NCI-H526 (cell line): ENCODE data around the gene REC114.

Experiments used
- DNase-seq, 2 experiments: peaks; one replicate each; lab custom pipeline; 2025; lab: John Stamatoyannopoulos, UW

REC114 gene

DNA sequence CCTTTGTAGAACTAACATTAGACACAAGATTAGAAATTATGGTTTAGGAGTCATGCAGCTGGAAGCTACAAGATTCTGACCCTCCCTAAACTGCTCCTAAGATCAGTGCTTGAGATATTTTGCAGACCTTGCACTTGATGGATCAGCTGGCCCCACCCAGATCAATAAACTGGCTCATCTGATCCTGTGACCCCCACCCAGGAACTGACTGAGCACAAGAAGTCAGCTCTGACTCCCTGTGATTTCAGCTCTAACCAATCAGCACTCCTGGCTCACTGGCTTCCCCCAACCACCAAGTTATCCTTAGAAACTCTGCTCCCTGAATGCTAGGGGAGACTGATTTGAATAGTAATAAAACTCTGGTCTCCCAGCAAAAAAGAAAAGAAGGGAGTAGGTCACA, 134.6 kb downstream of the REC114 start:
- DNase-seq = peak in 1 of 2 experiments; percentile 16

DNA sequence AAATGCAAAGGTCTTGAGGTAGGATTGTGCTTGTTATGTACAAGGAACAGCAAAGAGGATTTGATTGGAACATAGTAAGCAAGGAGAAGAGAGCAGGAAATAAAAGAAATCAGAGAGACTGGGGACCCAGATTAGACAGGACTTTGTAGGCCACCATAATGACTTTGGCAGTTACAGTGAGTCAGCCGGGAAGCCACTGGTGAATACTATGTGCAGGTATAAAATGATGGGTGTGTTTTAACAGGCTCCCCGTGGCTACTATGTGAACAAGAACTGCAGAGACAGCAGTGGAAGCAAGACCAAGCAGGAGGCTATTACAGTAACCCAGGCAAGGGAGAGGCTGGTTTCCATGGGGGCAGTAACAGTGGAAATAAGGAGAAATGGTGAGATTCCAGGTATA, 135.1 kb downstream of the REC114 start:
- DNase-seq = no peak

DNA sequence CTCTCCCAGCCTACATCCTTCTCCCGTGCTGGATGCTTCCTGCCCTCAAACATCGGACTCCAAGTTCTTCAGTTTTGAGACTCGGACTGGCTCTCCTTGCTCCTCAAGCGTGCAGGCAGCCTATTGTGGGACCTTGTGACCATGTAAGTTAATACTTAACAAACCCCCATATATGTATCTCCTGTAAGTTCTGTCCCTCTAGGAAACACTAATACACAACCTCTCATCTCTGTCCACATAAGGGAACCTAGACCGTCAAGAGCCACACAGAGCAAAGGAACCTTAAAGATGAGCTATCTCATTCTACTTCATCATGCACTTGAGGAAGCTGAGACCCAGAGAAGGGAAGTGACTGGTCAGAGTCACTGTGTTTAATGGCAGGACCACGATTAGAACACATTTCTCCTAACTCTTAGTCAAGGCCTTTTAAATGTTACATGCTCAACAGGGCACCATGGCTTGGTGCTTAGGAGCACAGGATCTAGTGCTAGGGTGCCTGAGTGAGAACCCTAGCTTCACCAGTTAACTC, 140.0 kb downstream of the REC114 start:
- DNase-seq = no peak

DNA sequence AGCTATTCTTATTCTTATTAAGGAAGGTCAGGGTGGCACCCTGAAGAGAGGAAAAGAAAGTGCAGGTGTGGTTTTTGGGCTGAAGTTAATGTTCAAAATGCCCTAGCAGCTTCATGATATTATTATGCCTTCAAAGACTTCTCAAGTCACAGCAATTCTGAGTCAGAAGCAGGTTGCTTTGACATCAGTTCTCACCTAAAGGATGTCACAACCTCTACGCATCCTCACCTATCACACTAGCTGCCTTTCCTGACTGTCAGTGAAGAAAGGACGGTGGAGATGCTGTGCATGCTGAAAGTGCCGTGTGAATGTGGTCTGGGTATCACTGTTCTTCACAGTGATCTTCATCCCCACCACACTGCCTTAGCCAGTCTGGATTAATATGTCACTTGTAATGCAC, 140.6 kb downstream of the REC114 start:
- DNase-seq = no peak

DNA sequence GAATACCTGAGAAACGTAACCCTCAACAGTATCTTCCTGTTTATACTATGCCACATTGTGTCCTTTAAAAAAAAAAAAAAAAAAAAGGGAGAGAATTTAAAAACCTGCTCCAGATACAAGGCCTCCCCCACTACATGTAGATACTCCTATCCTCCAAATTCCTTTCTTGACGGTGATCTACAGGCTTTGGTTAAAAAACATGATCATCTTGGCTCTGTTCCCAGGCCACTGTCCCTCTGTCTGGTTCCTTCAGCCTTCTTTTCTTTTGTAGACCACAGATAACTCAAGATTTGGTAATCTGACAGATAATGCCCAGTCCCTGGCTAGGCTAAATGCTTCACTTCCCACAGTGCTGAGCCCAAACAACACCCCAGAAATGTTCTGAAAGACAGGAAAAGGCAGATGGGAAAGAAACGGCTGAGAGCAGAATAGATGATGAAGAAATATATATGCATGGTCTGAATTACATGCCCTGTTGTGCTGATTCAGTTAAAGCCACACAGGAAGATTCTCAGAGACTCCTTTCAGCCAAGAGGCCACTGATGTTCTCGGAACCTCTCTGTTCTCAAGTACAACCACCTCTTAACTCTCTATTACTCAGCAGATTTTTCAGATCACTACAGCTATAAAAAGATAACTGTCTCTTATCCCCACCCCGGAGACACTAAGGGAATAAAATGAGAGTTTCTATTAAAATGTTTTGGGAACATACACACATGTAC, 141.9 kb downstream of the REC114 start:
- no peak for DNase-seq

DNA sequence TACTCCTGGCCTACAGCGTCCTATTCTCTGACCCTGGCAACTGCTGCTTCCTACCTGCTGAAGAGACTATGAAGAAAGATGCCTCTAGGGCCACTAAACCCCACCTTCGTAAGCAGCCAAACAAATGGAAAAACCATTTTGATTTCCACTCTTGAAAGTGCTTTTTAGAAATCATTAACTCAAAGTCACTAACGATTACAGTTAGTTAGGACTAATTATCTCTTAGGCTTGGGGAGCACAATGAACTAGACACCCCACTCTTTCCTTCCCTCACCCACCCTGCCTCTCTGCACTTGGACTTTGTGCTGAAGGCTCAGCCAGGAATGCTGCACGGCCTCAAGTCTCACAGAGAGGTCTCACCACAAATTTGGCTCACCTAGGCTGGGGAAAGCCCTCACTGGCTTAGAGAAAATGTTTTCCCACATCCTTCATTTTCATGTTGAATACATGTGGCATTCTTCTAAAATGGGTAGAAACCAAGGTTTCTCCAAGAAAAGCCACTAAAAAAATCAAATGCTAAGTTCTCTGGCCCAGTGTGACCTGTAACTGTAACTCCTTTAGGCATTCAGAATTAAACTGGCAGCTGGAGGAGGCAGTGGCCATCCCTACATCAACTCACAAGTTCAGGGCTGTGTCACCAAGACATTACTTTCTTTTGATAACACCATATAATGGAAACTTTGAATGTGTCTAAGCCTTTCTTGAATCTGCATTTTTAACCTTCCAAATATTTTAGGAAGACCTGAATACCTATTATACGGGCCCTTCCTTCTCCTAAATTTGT, 143.1 kb downstream of the REC114 start:
- DNase-seq = no peak

DNA sequence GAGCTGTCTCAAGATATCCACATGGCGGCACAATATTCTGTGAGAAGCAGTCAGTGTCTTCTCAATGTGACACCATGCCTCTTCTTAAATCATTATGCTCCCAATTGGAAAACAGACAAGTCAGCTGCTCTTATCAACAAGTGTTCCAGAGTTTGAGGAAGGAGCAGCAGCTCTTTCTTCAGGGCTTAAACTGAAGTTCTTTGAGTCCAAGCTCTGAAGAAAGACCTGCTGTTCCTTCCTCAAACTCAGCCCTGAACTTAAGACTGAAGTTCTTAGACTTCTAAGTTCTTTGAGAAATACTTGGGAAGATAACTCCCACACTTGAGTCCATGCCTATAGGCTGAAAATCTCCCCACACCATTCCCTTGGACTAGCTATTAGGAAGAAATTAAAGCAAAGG, 146.8 kb downstream of the REC114 start:
- DNase-seq = no peak

DNA sequence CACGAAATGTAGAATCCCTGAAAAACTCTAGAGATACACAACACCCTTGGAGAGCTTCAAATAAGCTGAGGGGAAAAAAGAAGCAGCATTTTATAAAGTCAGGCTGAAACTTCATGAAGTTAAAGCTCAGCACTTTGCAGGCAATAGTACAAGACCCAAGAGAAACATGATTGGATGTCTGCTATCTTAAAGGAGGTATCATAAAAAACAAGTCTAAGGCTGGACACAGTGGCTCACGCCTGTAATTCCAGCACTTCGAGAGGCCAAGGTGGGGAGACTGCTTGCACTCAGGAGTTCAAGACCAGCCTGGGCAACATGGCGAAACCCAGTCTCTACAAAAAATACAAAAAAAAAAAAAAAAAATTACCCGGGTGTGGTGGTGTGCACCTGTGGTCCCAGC, 147.3 kb downstream of the REC114 start:
- no peak for DNase-seq

DNA sequence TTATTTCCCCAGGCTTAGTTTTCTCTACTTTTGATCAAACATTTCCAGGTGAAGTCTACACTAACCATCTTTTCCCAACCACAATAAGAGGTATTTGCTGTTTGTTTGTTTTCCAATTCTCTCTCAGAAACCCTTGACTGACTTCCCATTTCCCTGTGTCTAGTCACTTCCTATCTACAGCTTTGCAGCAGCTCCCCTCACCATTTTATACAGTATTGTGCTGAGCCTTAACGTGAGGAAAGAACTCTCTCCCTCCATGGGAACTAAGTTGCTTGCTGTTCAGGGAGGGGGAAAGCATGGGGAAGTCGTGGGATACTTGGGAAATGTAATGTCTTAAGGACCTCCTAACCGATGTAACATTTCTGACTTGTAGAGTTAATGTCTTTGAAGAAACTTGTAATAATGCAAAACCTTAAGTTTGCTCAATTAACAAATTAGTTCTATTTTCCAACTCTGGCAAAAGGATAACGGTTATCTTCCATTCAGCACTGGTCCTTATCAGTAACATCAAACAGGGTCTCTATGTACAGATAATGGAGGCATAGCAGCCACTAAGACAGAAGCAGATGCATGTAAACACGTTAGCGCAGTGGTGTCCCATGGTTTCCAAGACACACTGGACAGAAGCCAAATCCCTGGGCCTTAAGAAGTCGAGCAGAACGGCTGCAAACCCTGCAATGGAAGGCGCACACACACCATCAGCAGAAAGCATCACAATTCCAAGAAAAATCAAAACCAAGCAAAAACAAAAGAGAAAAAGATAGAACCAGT, 150.5 kb downstream of the REC114 start:
- DNase-seq = no peak

DNA sequence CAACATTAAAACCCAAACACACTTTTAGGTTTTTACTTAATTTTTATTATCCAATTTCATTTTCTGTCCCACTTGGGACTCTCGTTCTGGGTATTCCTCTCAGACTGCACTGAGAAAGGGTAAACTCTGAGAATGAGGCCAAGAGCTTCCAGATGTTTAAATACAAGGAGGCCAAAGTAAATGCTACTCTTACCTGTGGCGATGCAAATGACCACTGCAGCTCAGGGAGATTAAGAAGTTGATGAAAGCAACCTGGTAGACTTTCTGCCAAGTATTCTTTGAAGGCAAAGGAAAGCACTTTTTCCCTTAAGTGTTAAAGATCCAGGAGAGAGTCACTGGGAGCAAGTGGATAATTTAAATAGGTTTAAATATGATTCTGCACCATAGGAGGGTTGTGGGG, 151.1 kb downstream of the REC114 start:
- DNase-seq = no peak

DNA sequence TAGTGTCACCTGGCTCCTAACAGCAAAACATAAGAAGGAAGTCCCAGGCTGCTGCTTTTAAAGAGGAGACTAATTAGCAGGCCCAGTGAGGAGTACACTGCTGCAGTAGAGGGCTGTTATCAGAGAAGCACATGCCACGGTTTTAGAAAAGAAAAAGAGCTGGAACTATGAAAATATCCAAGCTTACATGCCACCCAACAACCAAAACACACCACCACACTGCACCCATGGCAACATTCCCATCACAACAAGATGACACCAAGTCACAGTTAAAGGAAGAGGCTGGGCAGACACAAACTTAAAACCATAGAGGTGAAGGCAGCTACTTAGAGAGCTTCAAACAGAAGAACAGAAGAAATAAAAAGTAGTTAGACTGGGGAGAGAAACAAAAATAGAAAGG, 153.2 kb downstream of the REC114 start:
- no peak for DNase-seq

DNA sequence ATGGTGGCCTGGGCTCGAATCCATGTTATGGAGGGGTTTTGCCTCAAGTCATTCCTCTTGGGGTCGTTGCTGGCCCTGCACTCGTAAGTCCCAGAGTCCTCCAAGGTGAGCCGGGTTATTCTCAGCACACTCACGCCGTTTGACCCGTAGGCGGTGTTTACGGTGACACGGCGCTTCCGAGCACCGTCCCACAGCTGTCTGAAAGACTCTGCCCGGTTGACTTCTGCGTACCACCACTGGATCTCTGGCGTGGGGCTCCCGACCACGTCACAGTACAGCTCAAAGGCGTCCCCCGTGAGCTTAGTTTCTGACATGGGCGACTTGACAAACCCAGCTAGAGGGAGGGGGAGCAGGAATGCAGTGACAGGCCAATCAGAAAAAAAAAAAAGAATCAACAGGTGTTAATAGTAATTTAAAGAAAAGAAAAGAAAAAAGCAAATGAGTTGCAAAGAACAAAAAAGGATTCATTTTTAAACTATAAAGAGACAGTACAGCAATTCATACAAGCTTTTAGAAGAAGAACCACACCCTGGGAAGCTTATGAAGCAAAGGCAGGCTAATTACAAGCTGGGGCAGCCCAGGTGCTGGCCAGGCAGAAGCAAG, 154.2 kb downstream of the REC114 start:
- no peak for DNase-seq

DNA sequence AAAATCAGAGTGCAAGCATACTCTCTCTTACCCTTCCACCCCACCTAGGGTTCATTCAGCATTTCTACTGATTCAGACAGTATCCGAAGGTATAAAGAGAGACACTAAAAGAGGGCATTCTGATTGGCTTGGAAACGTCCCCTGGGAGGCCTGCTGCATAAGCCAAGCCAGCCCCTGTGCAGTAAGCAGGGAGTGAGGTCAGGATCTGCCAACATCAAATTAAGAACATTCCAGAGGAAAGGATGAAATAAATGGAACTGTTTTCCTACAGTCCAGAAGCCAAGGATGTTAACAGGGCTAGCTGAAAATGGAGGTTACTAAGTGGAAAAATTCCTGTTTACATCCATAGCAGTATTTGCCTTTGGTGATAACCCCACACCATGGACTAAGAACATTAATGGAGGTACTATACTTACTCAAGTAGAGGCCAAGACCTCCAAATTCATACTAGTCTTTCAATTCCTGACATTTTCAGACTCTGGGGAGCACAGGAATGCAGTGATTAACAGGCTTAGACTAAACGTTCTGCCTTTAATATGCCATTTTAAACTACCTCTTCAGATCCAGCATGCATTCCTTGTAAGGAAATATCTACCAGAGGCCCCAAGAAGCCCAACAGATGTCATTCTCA, 155.7 kb downstream of the REC114 start:
- no peak for DNase-seq

DNA sequence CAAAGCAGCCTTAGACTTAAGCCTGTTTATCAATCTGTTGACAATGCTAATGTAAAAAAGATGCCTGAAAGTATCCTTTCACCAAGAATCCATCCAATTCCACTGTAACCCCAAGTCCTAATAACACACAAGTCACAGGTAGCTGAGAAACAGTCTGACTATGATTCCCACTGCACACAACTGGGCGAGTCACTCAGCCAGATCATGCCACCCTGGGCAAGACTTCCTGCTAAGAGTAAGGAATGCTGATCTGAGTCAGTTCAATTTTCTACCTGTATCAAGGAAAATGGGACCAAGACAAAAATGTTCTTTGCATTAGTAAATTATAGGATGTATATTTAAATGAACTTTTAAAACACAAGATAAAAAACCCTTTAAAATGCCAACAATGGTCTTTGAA, 157.0 kb downstream of the REC114 start:
- no peak for DNase-seq

DNA sequence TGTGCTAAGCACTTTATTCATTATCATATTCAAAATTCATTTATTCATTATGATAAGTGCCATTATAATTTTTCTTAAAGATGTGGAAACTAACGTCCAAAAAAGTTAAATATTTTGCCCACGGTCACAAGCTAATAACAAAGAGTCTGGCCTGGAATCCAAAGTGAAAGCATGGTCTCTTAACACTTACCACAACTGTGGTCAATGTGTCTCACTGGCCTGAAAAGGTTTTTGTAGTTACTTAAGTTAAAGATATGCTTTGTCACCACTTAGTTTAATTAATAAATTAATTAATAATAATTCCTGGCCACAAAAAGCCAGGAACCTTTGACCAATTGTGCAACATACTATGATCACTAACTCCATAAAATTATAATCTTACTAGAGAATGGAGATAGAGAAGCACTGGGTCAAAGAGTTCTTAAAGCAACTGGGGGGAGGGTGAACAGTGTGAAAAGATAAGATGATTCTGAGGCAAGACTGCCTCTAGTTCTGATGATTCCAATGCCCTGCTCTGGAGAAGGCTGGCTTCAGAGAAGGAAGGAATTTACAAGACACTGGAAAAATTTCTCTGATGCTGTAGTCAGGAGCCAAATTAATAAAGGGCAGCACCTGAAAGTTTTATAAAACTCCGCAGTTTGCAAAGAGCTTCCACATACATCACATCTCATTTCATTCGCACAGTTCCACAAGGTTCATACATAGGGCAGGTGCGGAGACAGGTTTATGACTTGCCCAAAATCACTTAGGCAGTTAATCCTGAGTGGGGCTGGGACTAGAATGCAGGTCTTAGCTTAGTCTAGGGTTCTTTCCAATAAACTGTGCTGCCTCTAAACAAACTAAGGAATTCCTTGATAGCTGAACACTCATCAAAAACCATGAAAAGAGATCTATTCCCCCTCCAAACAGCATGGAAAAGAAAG, 157.7 kb downstream of the REC114 start:
- no peak for DNase-seq

DNA sequence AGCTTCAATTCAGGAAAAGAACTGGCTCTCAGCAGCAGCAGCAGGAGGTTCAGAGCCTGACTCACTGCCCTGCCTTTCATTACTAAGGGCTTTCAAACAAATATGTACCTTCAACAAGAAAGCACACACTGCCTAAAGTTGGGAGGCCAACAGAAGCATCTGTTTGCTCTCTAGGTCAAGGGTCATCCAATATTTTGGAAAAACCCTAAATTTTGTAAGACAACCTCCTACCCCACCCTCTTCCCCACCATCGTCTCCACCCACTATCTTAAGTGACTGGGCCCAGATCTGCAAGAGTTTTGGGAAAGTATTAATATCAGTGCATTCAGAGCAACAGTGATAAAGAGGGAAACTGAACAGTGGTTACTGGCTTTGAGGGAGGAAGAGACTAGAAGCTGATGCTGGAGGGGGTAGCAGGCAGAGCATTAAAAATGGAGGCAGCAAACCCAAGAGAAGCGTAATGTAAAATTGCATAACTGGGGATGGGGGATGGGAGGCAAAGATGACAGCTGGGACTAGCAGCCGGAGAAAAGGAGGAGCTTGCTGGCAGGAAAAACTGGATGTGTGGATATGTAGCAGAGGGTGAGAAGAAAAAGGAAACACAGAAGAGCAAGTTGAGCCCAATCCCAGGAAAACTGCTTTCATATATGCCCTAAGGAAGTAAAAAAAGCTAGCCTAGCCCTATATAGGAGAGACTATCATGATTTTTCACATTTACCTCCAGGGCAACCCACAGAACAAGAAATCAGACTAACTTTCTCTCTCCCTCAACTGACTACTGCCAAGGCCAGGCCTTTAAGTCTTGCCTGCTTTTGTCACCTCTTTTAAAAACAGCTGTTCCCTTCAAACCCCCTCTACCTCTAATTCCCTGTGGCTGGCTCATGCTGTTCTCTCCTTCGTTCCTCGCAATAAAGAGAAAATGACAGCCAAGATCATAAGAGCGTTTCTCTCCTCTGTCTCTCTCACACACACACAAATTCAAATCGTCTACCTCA, 158.8 kb downstream of the REC114 start:
- peak in 1 of 2 experiments; percentile 23 for DNase-seq

DNA sequence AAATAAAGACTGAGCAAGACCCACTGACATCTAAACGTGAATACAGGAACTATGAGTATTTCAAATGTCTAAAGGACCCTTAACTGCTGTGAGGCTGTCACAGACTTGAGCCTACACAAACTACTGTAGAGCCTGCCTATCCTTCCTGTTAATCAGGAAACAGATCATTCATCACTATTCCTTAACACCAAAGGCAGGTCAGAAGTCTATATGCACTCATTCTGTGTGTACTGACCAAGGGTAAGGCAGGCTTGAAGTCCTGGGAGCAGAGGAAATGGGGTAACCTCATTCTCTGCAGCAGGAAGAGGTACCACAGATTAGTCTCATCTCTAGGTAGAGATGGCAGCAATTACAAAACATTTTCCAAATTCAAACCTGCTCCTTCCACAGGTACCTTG, 159.5 kb downstream of the REC114 start:
- DNase-seq = no peak

DNA sequence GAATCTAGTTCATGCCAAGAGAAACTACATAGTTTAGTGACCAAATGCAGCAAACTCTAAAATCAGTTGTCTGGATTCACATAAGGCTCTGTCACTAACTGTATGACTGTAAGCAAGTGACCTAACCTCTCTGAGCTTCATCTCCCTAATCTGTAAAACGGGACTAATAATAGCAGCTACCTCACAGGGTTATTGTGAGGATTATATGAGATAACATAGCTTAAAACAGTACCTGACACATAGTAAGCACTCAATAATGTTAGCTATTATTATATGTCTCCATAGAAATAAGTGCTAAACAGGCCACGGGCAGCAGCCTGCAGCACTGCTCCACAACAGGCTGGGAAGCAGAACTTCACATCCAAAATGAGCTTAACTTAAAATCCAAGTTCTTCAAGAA, 160.0 kb downstream of the REC114 start:
- no peak for DNase-seq

DNA sequence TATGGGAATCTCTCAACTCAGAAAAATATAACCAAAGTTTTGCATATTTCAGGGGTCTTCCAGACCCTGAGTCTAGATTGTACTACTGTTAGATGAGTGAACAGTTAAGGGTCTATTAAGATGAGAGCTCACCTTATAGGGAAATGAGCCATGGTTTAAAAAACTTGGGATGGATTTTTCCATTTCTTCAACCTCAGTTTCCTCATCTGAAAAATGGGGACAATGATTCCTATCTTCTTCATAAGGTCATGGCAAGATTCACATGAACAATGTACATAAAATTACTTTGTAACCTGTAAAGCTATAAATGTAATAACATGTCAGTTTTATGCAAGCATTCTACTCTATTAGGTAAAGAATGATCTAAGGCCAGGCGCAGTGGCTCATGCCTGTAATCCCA, 161.5 kb downstream of the REC114 start:
- no peak for DNase-seq
